Measurements from ENCODE around the gene ALDH1A1. TPM values are rescaled to one million over a fixed set of nuclear protein-coding genes. Genes with fewer than 3 reads are reported as not detected.

Gene ALDH1A1
- not detected for total RNA-seq

GRCh38 chr9:72952914-72953313, at the start of gene ALDH1A1:
TSS of gene ALDH1A1 (minus strand) at chr9:72953053. CDS start at chr9:72953000, 53 bp downstream.
- H3K9me3 Mint-ChIP-seq (ENCODE audit: low read depth): no peaks in the 10 kb centered on the region
- H3K36me3 Mint-ChIP-seq: no peaks in the 10 kb centered on the region
- peaks cover 41% of the 10 kb centered on the region for H3K27me3 Mint-ChIP-seq

DNA sequence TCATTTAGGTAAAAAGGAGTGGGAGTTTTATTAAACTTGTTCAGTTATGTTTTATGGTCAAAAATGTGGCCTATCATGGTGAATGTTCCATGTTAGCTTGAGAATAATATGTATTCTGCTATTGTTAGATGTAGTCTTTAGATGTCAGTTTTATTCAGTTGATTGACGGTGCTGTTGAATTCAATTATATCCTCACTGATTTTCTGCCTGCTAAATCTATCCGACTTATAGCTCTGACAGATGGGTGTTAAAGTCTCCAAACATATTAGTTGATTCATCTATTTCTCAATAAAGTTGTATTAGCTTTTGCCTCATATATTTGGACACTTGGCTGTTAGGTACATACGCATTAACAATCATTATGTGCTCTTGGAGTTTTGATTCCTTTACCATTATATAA, 49.0 kb upstream of the ALDH1A1 start:
- ATAC-seq (no peak), DNase-seq (no peak)
- Mint-ChIP-seq H3K4me3 (no peak overlapping the region), H3K27me3 (peaks cover 16% of the 10 kb centered on the region), H3K27ac (no peak overlapping the region), H3K36me3 (no peaks in the 10 kb centered on the region), H3K9me3 (ENCODE audit: low read depth) (no peaks in the 10 kb centered on the region), H3K4me1 (no peaks in the 10 kb centered on the region)
- CTCF ChIA-PET: no interaction called here

More at GRCh38 chr9:72952914-72953313, at the start of gene ALDH1A1:
- Mint-ChIP-seq H3K4me3 (no peak within 1 kb of the TSS), H3K27ac (no peak within 1 kb of the TSS), H3K4me1 (no peaks in the 10 kb centered on the region)
- ATAC-seq (no peak), DNase-seq (no peak)
- CTCF ChIA-PET: no interaction called here

DNA sequence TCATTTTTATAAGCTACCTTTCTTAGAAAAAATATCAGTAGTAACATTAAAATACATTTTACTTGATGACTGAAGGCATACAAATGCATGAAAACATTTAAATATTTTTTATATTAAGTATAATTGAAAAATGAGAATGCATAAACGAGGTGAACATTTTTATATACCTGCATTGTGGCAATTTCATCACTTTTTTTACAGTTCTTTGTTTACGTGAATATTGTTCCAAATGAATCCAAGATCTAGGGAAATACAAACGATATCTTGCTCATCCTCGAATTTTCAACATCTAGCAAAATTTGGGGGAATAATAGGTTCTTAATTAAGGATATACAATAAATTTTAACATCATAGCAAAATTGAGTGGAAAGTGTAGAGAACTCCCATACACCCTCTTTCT, 45.5 kb upstream of the ALDH1A1 start:
- H3K9me3 Mint-ChIP-seq (ENCODE audit: low read depth): no peaks in the 10 kb centered on the region
- DNase-seq (no peak), ATAC-seq (no peak)
- no peaks in the 10 kb centered on the region for H3K4me1 Mint-ChIP-seq
- CTCF ChIA-PET: no interaction called here
- no peak overlapping the region for H3K4me3 Mint-ChIP-seq
- H3K36me3 Mint-ChIP-seq: no peaks in the 10 kb centered on the region
- no peak overlapping the region for H3K27ac Mint-ChIP-seq
- peaks cover 19% of the 10 kb centered on the region for H3K27me3 Mint-ChIP-seq

- no peak for ATAC-seq
- CTCF ChIA-PET: no interaction called here
- no peak overlapping the region for H3K4me3 Mint-ChIP-seq
- no peaks in the 10 kb centered on the region for H3K4me1 Mint-ChIP-seq
- H3K36me3 Mint-ChIP-seq: no peaks in the 10 kb centered on the region
- no peak for DNase-seq
- peaks cover 21% of the 10 kb centered on the region for H3K27me3 Mint-ChIP-seq
- no peaks in the 10 kb centered on the region for H3K9me3 Mint-ChIP-seq (ENCODE audit: low read depth)
- H3K27ac Mint-ChIP-seq: no peak overlapping the region
These were observed 44.6 kb upstream of the ALDH1A1 start for GRCh38 chr9:72997387-72997995.

DNA sequence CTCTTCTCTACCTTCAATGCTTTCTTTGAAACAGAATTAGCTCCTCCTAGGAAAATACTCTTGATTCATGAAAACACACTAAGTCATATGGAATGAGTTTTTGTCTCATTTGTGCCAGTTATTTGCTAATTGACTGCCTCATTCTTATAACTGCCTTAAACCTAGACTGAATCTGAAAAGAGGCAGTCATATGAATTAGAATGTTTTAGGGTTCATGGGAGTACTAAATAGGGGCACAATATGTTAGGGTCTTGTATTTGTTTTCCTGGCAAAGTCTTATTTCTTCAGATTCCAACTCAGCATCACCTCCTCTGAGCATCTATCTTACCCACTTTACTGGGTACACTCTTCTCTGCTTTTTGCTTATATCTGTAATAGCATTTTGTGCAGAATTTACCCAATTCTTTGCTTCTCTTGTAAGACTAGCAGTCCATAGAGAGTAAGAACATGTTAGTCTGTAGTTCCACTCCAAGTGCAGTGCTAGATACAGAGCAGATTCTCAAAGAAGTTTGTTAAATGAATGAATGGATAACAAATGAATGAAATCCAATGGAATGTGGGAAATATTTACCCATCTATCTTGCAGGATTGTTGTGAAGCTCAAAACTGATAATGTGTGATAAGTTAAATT, 43.9 kb upstream of the ALDH1A1 start:
- CTCF ChIA-PET: no interaction called here
- Mint-ChIP-seq H3K36me3 (no peaks in the 10 kb centered on the region), H3K4me3 (no peak overlapping the region), H3K27me3 (peaks cover 24% of the 10 kb centered on the region), H3K27ac (no peak overlapping the region), H3K4me1 (no peaks in the 10 kb centered on the region), H3K9me3 (ENCODE audit: low read depth) (no peaks in the 10 kb centered on the region)
- DNase-seq (no peak), ATAC-seq (no peak)

- Mint-ChIP-seq H3K36me3 (no peaks in the 10 kb centered on the region), H3K27ac (no peak overlapping the region), H3K27me3 (peaks cover 19% of the 10 kb centered on the region), H3K9me3 (ENCODE audit: low read depth) (no peaks in the 10 kb centered on the region), H3K4me3 (no peak overlapping the region), H3K4me1 (no peaks in the 10 kb centered on the region)
- DNase-seq (no peak), ATAC-seq (no peak)
- CTCF ChIA-PET: no interaction called here
These were observed 43.3 kb upstream of the ALDH1A1 start for GRCh38 chr9:72996114-72996513.

GRCh38 chr9:72995131-72996024, 42.5 kb upstream of the ALDH1A1 start:
- Mint-ChIP-seq H3K27ac (no peak overlapping the region), H3K36me3 (no peaks in the 10 kb centered on the region), H3K27me3 (peaks cover 19% of the 10 kb centered on the region), H3K4me1 (no peaks in the 10 kb centered on the region), H3K4me3 (no peak overlapping the region), H3K9me3 (ENCODE audit: low read depth) (no peaks in the 10 kb centered on the region)
- CTCF ChIA-PET: no interaction called here
- no peak for ATAC-seq
- no peak for DNase-seq

DNA sequence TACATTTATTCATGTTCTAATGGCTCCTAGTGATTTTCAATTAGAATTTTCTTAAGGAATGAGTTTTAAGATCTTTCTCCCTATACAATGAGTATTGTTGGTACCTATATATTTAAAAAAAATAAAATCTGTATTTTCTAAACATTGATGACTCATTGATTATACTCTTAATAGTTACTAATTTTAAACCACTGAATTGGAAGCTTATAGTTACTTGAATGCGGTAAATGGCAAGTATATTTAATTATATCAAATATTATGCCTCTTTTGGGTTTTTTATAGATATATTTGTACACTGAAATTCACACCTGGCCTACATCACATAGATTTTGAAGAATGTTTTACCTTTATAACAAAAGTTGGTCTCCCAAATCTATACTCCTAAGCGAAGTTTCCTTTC, 38.9 kb upstream of the ALDH1A1 start:
- ATAC-seq (no peak), DNase-seq (no peak)
- no peak overlapping the region for H3K4me3 Mint-ChIP-seq
- CTCF ChIA-PET: no interaction called here
- no peaks in the 10 kb centered on the region for H3K9me3 Mint-ChIP-seq (ENCODE audit: low read depth)
- no peaks in the 10 kb centered on the region for H3K4me1 Mint-ChIP-seq
- peaks cover 15% of the 10 kb centered on the region for H3K27me3 Mint-ChIP-seq
- H3K27ac Mint-ChIP-seq: no peak overlapping the region
- no peaks in the 10 kb centered on the region for H3K36me3 Mint-ChIP-seq

- no peaks in the 10 kb centered on the region for H3K36me3 Mint-ChIP-seq
These were observed 37.7 kb upstream of the ALDH1A1 start for GRCh38 chr9:72990397-72991182.

GRCh38 chr9:72986522-72987116, 33.8 kb upstream of the ALDH1A1 start:
- Mint-ChIP-seq H3K27me3 (peaks cover 3% of the 10 kb centered on the region), H3K9me3 (ENCODE audit: low read depth) (no peaks in the 10 kb centered on the region), H3K27ac (no peak overlapping the region), H3K36me3 (no peaks in the 10 kb centered on the region), H3K4me3 (no peak overlapping the region), H3K4me1 (no peaks in the 10 kb centered on the region)
- no peak for ATAC-seq
- no peak for DNase-seq
- CTCF ChIA-PET: no interaction called here

More at GRCh38 chr9:72990397-72991182, 37.7 kb upstream of the ALDH1A1 start:
- CTCF ChIA-PET: no interaction called here
- Mint-ChIP-seq H3K9me3 (ENCODE audit: low read depth) (no peaks in the 10 kb centered on the region), H3K4me3 (no peak overlapping the region), H3K4me1 (no peaks in the 10 kb centered on the region), H3K27ac (no peak overlapping the region), H3K27me3 (peaks cover 8% of the 10 kb centered on the region)
- no peak for ATAC-seq
- no peak for DNase-seq

GRCh38 chr9:72985746-72986145, 32.9 kb upstream of the ALDH1A1 start:
- Mint-ChIP-seq H3K36me3 (no peaks in the 10 kb centered on the region), H3K27ac (no peak overlapping the region), H3K9me3 (ENCODE audit: low read depth) (no peaks in the 10 kb centered on the region), H3K4me1 (no peaks in the 10 kb centered on the region), H3K27me3 (peaks cover 3% of the 10 kb centered on the region), H3K4me3 (no peak overlapping the region)
- CTCF ChIA-PET: no interaction called here
- ATAC-seq (no peak), DNase-seq (no peak)

DNA sequence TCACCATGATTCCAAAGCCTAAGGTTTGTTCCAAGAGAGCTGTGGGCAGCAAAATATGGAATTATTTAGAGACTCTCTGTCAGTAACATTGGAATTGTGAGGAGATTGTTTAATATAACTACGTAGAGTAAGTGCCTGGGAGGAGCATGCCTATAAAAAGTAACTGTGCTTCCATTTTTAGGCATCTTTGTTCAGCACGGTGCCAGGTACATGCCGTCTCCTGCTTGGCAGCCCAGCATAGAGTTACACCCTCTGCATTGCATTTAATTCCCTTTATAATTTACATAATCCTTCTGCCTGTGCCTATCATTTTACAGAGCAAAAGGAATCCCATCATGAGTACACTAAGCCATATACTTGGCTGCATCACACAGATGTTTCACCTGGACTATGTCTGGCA, 32.1 kb upstream of the ALDH1A1 start:
- no peaks in the 10 kb centered on the region for H3K9me3 Mint-ChIP-seq (ENCODE audit: low read depth)
- no peak for ATAC-seq
- no peak for DNase-seq
- CTCF ChIA-PET: no interaction called here
- H3K27me3 Mint-ChIP-seq: peaks cover 3% of the 10 kb centered on the region
- H3K4me1 Mint-ChIP-seq: no peaks in the 10 kb centered on the region
- no peak overlapping the region for H3K27ac Mint-ChIP-seq
- no peak overlapping the region for H3K4me3 Mint-ChIP-seq
- no peaks in the 10 kb centered on the region for H3K36me3 Mint-ChIP-seq

Data from activated CD8-positive, alpha-beta memory T cell treated with anti-CD3 and anti-CD28 coated beads, Interleukin-2, amount 10 ng/mL, durations not matched to agents 7 days and 5 days (primary cell).